Prostate gland (tissue), 2 donors: Measurements from ENCODE around the gene PFDN1. TPM values are rescaled to one million over a fixed set of nuclear protein-coding genes. Genes with fewer than 3 reads are reported as not detected.

ENCODE experiments used
- DNase-seq: peaks from one replicate; pipeline ENCODE4 v3.0.0-alpha.2; 2019; ENCODE audit warnings: low spot score
- H3K27ac ChIP-seq, 2 donors: fragments of 200-600 bp; sonication (generic); 2 replicates each; pipeline ENCODE4 v1.5.1; 2017 to 2019
- H3K27me3 ChIP-seq: fragments of 200-600 bp; sonication (generic); replicated peaks from 2 replicates; pipeline ENCODE4 v1.5.1; 2019; ENCODE audit not compliant: insufficient read depth
- H3K36me3 ChIP-seq, 2 donors: fragments of 200-600 bp; sonication (generic); 1 replicate in 1 of 2; 2 replicates in 1 of 2; pipeline versions ENCODE4 v1.5.1 to v1.8.1; 2017 to 2019
- H3K4me1 ChIP-seq: fragments of 200-600 bp; sonication (generic); replicated peaks from 2 replicates; pipeline ENCODE4 v1.5.1; 2019
- H3K4me3 ChIP-seq, 2 donors: fragments of 200-600 bp; sonication (generic); 2 replicates each; pipeline ENCODE4 v1.5.1; 2017 to 2019
- H3K9me3 ChIP-seq: fragments of 200-600 bp; sonication (generic); 2 replicates; pipeline ENCODE4 v1.5.1; 2017
- CTCF ChIP-seq, 4 experiments: fragments of 200-600 bp in 2 of 4; fragments of 450-650 bp in 2 of 4; sonication (generic) in 2 of 4; IDR thresholded peaks; 1 replicate in 3 of 4; 2 replicates in 1 of 4; pipeline ENCODE4 v1.5.1; 2016 to 2019; ENCODE audit warnings: antibody characterized with exemption in 4 of 4, mild to moderate bottlenecking in 2 of 4, moderate library complexity in 2 of 4
- POLR2A ChIP-seq: fragments of 450-650 bp; IDR thresholded peaks from one replicate; pipeline ENCODE4 v1.6.1; 2016; ENCODE audit warnings: antibody characterized with exemption, mild to moderate bottlenecking
- POLR2AphosphoS5 ChIP-seq: sonication (generic); formaldehyde crosslinking; IDR thresholded peaks from one replicate; pipeline ENCODE4 v1.6.1; 2017; ENCODE audit warnings: antibody characterized with exemption
- WGBS: methylation state at CpG from one replicate; pipeline ENCODE4 v1.1.5; 2018; 5-methylcytosine and 5-hydroxymethylcytosine counted together
- intact Hi-C: fragments of 100-400 bp; cut with DNase I; formaldehyde crosslinking; loops from one replicate; pipeline ENCODE4 v1.14.2; 2022
- total RNA-seq, 2 donors: library from RNA; depleted of rRNA; stranded (reverse); fragments of >200 nt; gene quantifications; one replicate each; pipeline ENCODE4 v1.1.0, GENCODE V29; 2016

Gene PFDN1
- total RNA-seq, 2 donors from 2014 or later: 88.0 to 145 TPM

- 77% methylated on average over 2 of the region's 2 CpGs for WGBS
- no peaks in the 10 kb centered on the region for H3K9me3 ChIP-seq
- no peaks in the 10 kb centered on the region for H3K36me3 ChIP-seq
- no peaks in the 10 kb centered on the region for H3K27me3 ChIP-seq
- intact Hi-C loops: no loop called here
- DNase-seq: no peak
- no peak overlapping the region for H3K27ac ChIP-seq
- TF ChIP-seq CTCF (IDR thresholded peaks at IDR 0.05) (no peak), POLR2A (no peak), POLR2AphosphoS5 (no peak)
- no peaks in the 10 kb centered on the region for H3K4me1 ChIP-seq
- H3K4me3 ChIP-seq: no peak overlapping the region
Measured at GRCh38 chr5:140196115-140196814, 106.6 kb downstream of the PFDN1 start.

Other genes with a start within 250 kb of the PFDN1 start
- 10 to 100 TPM; 24.2 to 27.2 TPM for gene PURA, start 189.0 kb downstream of the PFDN1 start, total RNA-seq
- 10 to 100 TPM; 10.5 to 13.8 TPM for gene IGIP, start 177.2 kb downstream of the PFDN1 start, total RNA-seq
- 10 to 100 TPM; 37.0 to 51.7 TPM for gene CYSTM1, start 127.9 kb downstream of the PFDN1 start, total RNA-seq
- gene HBEGF, start 43.5 kb upstream of the PFDN1 start, total RNA-seq: 10 to 100 TPM in 1 of 2 donors, 1 to 10 TPM in 1; 7.7 to 24.0 TPM
- gene SLC4A9, start 57.1 kb upstream of the PFDN1 start, total RNA-seq: not detected
- gene ANKHD1, start 98.7 kb upstream of the PFDN1 start, total RNA-seq: 100 to 1,000 TPM in 1 of 2 donors, 10 to 100 TPM in 1; 69.7 to 112 TPM
- 10 to 100 TPM; 28.3 to 41.4 TPM for gene EIF4EBP3, start 244.6 kb upstream of the PFDN1 start, total RNA-seq